Measurements from ENCODE around the gene TMEM168. TPM values are rescaled to one million over a fixed set of nuclear protein-coding genes. Genes with fewer than 3 reads are reported as not detected.
A peak's percentile ranks its signal among the peaks of the same experiment; 100 is the strongest.
"Not testable (repeated sequence)": the region's sequence is repeated elsewhere in the genome, so short reads cannot be mapped to it uniquely, and the experiment has no call there.

TMEM168 gene
- 10 to 100 TPM; 20.7 to 20.9 TPM for total RNA-seq

GRCh38 chr7:112789817-112790585, at the start of gene TMEM168:
TMEM168 (minus strand) TSS chr7:112790393; CDS start chr7:112784825, 5,568 bp downstream.
- H3K27ac Mint-ChIP-seq: peak within 1 kb of the TSS; percentile 72
- H3K4me3 Mint-ChIP-seq: peak within 1 kb of the TSS; percentile 92
- H3K9me3 Mint-ChIP-seq: no peaks in the 10 kb centered on the region
- no peaks in the 10 kb centered on the region for H3K27me3 Mint-ChIP-seq
- DNase-seq (peak; percentile 91), ATAC-seq (ENCODE audit: low read depth) (peak; percentile 84)
- peaks cover 7% of the 10 kb centered on the region for H3K36me3 Mint-ChIP-seq
- POLR2A ChIA-PET: interaction anchor here (0.8 to 2.0 kb wide), 5 partner anchors 20 to 339 kb away, joined by 3 to 4 read pairs (median 3); a partner anchor contains a TSS
- H3K4me1 Mint-ChIP-seq: peaks cover 19% of the 10 kb centered on the region

GRCh38 chr7:112835928-112836327, 45.7 kb upstream of the TMEM168 start:
- peaks cover 22% of the 10 kb centered on the region for H3K36me3 Mint-ChIP-seq
- H3K27me3 Mint-ChIP-seq; H3K9me3 Mint-ChIP-seq; DNase-seq; H3K4me1 Mint-ChIP-seq; ATAC-seq (ENCODE audit: low read depth); POLR2A ChIA-PET; H3K4me3 Mint-ChIP-seq; H3K27ac Mint-ChIP-seq: not testable (repeated sequence)

- Mint-ChIP-seq H3K4me1 (no peaks in the 10 kb centered on the region), H3K9me3 (peaks cover 17% of the 10 kb centered on the region), H3K27me3 (no peaks in the 10 kb centered on the region), H3K27ac (no peak overlapping the region), H3K4me3 (no peak overlapping the region), H3K36me3 (peaks cover 41% of the 10 kb centered on the region)
- POLR2A ChIA-PET: no interaction called here
- ATAC-seq (ENCODE audit: low read depth): no peak
- DNase-seq: no peak
Measured at GRCh38 chr7:112833082-112833481, 42.9 kb upstream of the TMEM168 start.

- POLR2A ChIA-PET: no interaction called here
- H3K27ac Mint-ChIP-seq: no peak overlapping the region
- H3K4me3 Mint-ChIP-seq: no peak overlapping the region
- H3K9me3 Mint-ChIP-seq: peaks cover 14% of the 10 kb centered on the region
- DNase-seq (no peak), ATAC-seq (ENCODE audit: low read depth) (no peak)
- H3K36me3 Mint-ChIP-seq: peaks cover 36% of the 10 kb centered on the region
- H3K27me3 Mint-ChIP-seq: no peaks in the 10 kb centered on the region
- H3K4me1 Mint-ChIP-seq: no peaks in the 10 kb centered on the region
Measured at GRCh38 chr7:112830769-112831168, 40.6 kb upstream of the TMEM168 start.

GRCh38 chr7:112828696-112829095, 38.5 kb upstream of the TMEM168 start:
- peaks cover 13% of the 10 kb centered on the region for H3K9me3 Mint-ChIP-seq
- peaks cover 33% of the 10 kb centered on the region for H3K36me3 Mint-ChIP-seq
- H3K4me3 Mint-ChIP-seq: no peak overlapping the region
- no peak for ATAC-seq (ENCODE audit: low read depth)
- H3K27ac Mint-ChIP-seq: no peak overlapping the region
- POLR2A ChIA-PET: no interaction called here
- no peaks in the 10 kb centered on the region for H3K27me3 Mint-ChIP-seq
- no peaks in the 10 kb centered on the region for H3K4me1 Mint-ChIP-seq
- DNase-seq: no peak

- ATAC-seq (ENCODE audit: low read depth): no peak
- H3K27ac Mint-ChIP-seq: no peak overlapping the region
- H3K4me1 Mint-ChIP-seq: no peaks in the 10 kb centered on the region
- H3K27me3 Mint-ChIP-seq: no peaks in the 10 kb centered on the region
- DNase-seq: no peak
- peaks cover 3% of the 10 kb centered on the region for H3K9me3 Mint-ChIP-seq
- no peak overlapping the region for H3K4me3 Mint-ChIP-seq
- H3K36me3 Mint-ChIP-seq: peaks cover 6% of the 10 kb centered on the region
- POLR2A ChIA-PET: no interaction called here
Measured at GRCh38 chr7:112821345-112821744, 31.2 kb upstream of the TMEM168 start.

GRCh38 chr7:112819536-112819935, 29.3 kb upstream of the TMEM168 start:
- no peak overlapping the region for H3K27ac Mint-ChIP-seq
- ATAC-seq (ENCODE audit: low read depth): no peak
- peaks cover 3% of the 10 kb centered on the region for H3K9me3 Mint-ChIP-seq
- no peak for DNase-seq
- H3K4me1 Mint-ChIP-seq: no peaks in the 10 kb centered on the region
- no peak overlapping the region for H3K4me3 Mint-ChIP-seq
- no peaks in the 10 kb centered on the region for H3K27me3 Mint-ChIP-seq
- POLR2A ChIA-PET: no interaction called here
- peaks cover 4% of the 10 kb centered on the region for H3K36me3 Mint-ChIP-seq

GRCh38 chr7:112806156-112806555, 16.0 kb upstream of the TMEM168 start:
- peaks cover 2% of the 10 kb centered on the region for H3K9me3 Mint-ChIP-seq

GRCh38 chr7:112802406-112802805, 12.2 kb upstream of the TMEM168 start:
- DNase-seq (no peak), ATAC-seq (ENCODE audit: low read depth) (no peak)
- H3K27me3 Mint-ChIP-seq: peaks cover 7% of the 10 kb centered on the region
- peaks cover 4% of the 10 kb centered on the region for H3K4me1 Mint-ChIP-seq
- POLR2A ChIA-PET: no interaction called here
- H3K27ac Mint-ChIP-seq: no peak overlapping the region
- H3K4me3 Mint-ChIP-seq: no peak overlapping the region
- no peaks in the 10 kb centered on the region for H3K36me3 Mint-ChIP-seq
- H3K9me3 Mint-ChIP-seq: no peaks in the 10 kb centered on the region

More at GRCh38 chr7:112806156-112806555, 16.0 kb upstream of the TMEM168 start:
- POLR2A ChIA-PET: no interaction called here
- H3K27ac Mint-ChIP-seq: no peak overlapping the region
- H3K27me3 Mint-ChIP-seq: peaks cover 11% of the 10 kb centered on the region
- ATAC-seq (ENCODE audit: low read depth): no peak
- no peak overlapping the region for H3K4me3 Mint-ChIP-seq
- no peaks in the 10 kb centered on the region for H3K36me3 Mint-ChIP-seq
- DNase-seq: no peak
- peaks cover 4% of the 10 kb centered on the region for H3K4me1 Mint-ChIP-seq

- DNase-seq (no peak), ATAC-seq (ENCODE audit: low read depth) (no peak)
- POLR2A ChIA-PET: no interaction called here
- H3K27me3 Mint-ChIP-seq: peaks cover 1% of the 10 kb centered on the region
- no peaks in the 10 kb centered on the region for H3K9me3 Mint-ChIP-seq
- H3K27ac Mint-ChIP-seq: no peak overlapping the region
- H3K4me3 Mint-ChIP-seq: no peak overlapping the region
- H3K36me3 Mint-ChIP-seq: no peaks in the 10 kb centered on the region
- H3K4me1 Mint-ChIP-seq: peaks cover 1% of the 10 kb centered on the region
Measured at GRCh38 chr7:112800486-112800885, 10.3 kb upstream of the TMEM168 start.

- Mint-ChIP-seq H3K4me3 (no peak overlapping the region), H3K4me1 (no peaks in the 10 kb centered on the region), H3K9me3 (no peaks in the 10 kb centered on the region), H3K27ac (no peak overlapping the region), H3K36me3 (no peaks in the 10 kb centered on the region), H3K27me3 (no peaks in the 10 kb centered on the region)
- DNase-seq: no peak
- POLR2A ChIA-PET: no interaction called here
- no peak for ATAC-seq (ENCODE audit: low read depth)
Measured at GRCh38 chr7:112799448-112800120, 9.4 kb upstream of the TMEM168 start.

GRCh38 chr7:112798274-112799159, 8.3 kb upstream of the TMEM168 start:
- POLR2A ChIA-PET: no interaction called here
- DNase-seq: no peak
- no peaks in the 10 kb centered on the region for H3K9me3 Mint-ChIP-seq

GRCh38 chr7:112796552-112796951, 6.4 kb upstream of the TMEM168 start:
- POLR2A ChIA-PET; H3K4me3 Mint-ChIP-seq; H3K36me3 Mint-ChIP-seq; H3K9me3 Mint-ChIP-seq; DNase-seq; H3K4me1 Mint-ChIP-seq; H3K27me3 Mint-ChIP-seq; H3K27ac Mint-ChIP-seq; ATAC-seq (ENCODE audit: low read depth): not testable (repeated sequence)

More at GRCh38 chr7:112798274-112799159, 8.3 kb upstream of the TMEM168 start:
- H3K36me3 Mint-ChIP-seq: no peaks in the 10 kb centered on the region
- ATAC-seq (ENCODE audit: low read depth): peak; percentile 57
- H3K4me1 Mint-ChIP-seq: no peaks in the 10 kb centered on the region
- no peak overlapping the region for H3K27ac Mint-ChIP-seq
- no peak overlapping the region for H3K4me3 Mint-ChIP-seq
- H3K27me3 Mint-ChIP-seq: no peaks in the 10 kb centered on the region
